ENCODE results near the gene STOML1. TPM values are rescaled to one million over a fixed set of nuclear protein-coding genes. Genes with fewer than 3 reads are reported as not detected.

Gene STOML1
- total and polyA plus RNA-seq, 8 donors: 5.2 to 13.2 (median 9.2) TPM

DNA sequence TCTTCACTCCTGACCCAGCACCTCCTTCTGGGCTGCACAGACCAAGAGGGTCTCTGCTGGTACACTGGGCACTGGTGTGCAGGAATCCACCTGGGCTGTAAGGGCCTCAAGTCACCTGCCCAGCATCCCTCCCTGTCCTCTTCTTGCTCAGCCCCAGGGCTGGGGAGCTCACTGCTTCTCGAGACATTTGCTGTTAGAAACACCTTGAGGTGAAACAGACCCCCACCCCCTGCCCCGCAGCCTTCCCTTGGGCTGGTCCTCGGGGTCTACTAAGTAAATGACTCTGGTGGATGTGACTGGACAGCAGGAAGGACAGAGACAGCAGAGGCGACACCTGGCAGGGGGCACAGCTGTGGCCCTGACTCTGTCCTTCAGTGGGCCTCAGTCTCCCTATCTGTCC is 36.8 kb downstream of the STOML1 start:
- Histone ChIP-seq H3K27me3 (no peaks in the 10 kb centered on the region), H3K27ac (no peak overlapping the region), H3K4me1 (peaks cover 0 to 6% (median 4%) of the 10 kb centered on the region in 3 donors), H3K9me3 (no peaks in the 10 kb centered on the region), H3K36me3 (no peaks in the 10 kb centered on the region), H3K4me3 (no peak overlapping the region)
- FAIRE-seq: no peak
- TF ChIP-seq, protein P1, sequence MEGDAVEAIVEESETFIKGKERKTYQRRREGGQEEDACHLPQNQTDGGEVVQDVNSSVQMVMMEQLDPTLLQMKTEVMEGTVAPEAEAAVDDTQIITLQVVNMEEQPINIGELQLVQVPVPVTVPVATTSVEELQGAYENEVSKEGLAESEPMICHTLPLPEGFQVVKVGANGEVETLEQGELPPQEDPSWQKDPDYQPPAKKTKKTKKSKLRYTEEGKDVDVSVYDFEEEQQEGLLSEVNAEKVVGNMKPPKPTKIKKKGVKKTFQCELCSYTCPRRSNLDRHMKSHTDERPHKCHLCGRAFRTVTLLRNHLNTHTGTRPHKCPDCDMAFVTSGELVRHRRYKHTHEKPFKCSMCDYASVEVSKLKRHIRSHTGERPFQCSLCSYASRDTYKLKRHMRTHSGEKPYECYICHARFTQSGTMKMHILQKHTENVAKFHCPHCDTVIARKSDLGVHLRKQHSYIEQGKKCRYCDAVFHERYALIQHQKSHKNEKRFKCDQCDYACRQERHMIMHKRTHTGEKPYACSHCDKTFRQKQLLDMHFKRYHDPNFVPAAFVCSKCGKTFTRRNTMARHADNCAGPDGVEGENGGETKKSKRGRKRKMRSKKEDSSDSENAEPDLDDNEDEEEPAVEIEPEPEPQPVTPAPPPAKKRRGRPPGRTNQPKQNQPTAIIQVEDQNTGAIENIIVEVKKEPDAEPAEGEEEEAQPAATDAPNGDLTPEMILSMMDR (IDR thresholded peaks at IDR 0.05): no peak
- ATAC-seq: no peak
- no peak for DNase-seq
- 78 to 82% methylated on average over 4 of the region's 4 CpGs for WGBS, 2 donors
- intact Hi-C loops (cut with DNase I): no loop called here

DNA sequence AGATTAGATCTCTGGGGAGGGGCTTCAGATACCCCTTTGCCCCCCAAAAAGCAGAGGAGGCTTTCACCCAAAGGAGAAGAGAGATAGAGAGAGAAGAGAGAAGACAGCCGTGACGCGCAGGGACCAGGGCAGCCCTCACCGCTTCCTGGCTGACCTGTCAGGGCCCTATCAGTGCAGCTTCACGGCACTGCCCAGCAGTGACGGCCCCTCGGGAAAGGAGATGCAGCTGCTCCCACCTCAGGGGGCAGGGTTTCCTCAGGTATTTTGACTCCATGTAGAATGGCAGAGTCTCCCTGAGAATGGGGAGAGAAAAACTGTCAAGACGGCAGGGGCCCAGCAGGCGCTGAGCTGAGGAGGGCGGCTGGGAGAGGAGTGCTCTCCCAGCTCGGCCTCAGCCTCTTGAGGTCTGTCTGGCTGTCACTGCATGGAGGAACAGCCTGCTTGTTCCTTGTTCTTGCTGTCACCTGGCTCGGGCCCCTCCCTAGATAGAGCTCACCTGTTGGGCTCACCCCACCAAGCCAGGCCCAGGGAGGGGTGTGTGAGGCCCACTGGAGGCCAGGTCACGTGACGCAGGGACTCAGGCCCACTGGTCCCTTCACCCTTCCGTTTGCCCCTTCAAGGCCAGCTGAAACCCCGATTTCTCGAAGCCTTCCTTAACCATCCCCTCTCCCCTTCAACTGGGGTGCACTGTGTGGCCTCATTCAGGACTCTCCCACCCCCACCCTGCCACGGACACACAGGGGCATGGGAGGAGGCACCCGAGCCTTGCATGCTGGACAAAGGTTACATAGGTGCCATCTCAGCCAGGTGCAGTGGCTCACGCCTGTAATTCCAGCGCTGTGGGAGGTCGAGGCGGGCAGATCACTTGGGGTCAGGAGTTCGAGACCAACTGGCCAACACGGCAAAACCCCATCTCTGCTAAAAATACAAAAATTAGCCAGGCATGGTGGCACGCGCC is 37.6 kb downstream of the STOML1 start:
- 74 to 78% methylated on average over 27 of the region's 27 CpGs for WGBS, 2 donors
- H3K4me1 ChIP-seq: peaks cover 0 to 6% (median 4%) of the 10 kb centered on the region in 3 donors

DNA sequence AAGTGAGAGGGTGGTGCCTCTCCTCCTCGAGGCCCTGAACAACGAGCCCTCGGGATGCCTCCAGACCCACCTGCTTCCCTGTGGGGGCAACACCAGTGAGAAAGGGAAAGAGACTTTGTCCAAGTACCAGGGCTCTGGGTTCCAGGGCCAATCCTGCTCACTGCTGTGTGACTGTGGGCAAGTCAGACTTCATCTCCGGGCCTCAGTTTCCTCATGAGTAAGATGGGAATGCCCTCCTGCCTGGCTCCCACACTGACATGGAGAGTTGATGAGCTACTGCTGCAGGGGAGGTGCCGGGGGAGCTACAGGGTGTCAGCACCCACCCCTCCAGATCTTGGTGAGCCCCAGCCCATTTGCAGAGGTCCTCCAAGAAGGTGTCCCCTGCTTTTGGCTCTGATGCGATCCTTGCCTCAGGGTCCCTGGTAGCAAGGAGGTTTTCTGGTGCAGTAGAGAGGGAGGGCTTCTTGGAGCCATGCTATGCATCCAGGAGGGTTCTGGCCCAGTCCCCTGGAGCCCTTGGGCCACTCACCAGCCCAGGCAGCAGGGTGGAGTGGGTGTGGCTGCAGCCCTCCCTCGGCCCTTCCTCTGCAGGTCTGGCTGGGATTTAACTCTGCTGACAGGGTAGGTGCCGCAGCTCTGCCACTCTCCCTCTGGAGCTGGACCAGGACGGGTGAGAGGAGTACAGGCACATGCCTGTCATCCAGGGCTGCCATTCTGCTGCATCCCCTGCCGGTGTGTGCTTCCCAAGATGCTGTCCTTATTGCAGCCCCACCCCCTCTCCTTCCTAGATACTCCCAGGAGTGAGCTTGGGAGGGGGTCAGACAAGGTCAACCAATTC is 39.0 kb downstream of the STOML1 start:
- ATAC-seq (no peak), DNase-seq (no peak), FAIRE-seq (no peak)
- Histone ChIP-seq H3K36me3 (no peaks in the 10 kb centered on the region), H3K9me3 (no peaks in the 10 kb centered on the region), H3K27ac (no peak overlapping the region), H3K4me3 (no peak overlapping the region), H3K4me1 (peaks cover 0 to 6% (median 4%) of the 10 kb centered on the region in 3 donors), H3K27me3 (no peaks in the 10 kb centered on the region)
- 76 to 85% methylated on average over 10 of the region's 10 CpGs for WGBS, 2 donors
- intact Hi-C loops (cut with DNase I): no loop called here
- TF ChIP-seq, protein P1 (IDR thresholded peaks at IDR 0.05): no peak

More for the DNA sequence above, 37.6 kb downstream of the STOML1 start:
- Histone ChIP-seq H3K36me3 (no peaks in the 10 kb centered on the region), H3K4me3 (no peak overlapping the region), H3K27ac (no peak overlapping the region), H3K27me3 (no peaks in the 10 kb centered on the region), H3K9me3 (no peaks in the 10 kb centered on the region)
- intact Hi-C loops (cut with DNase I): no loop called here
- ATAC-seq (no peak), DNase-seq (peak in 1 of 6 donors; percentile 38), FAIRE-seq (no peak)
- TF ChIP-seq, protein P1 (IDR thresholded peaks at IDR 0.05): no peak

DNA sequence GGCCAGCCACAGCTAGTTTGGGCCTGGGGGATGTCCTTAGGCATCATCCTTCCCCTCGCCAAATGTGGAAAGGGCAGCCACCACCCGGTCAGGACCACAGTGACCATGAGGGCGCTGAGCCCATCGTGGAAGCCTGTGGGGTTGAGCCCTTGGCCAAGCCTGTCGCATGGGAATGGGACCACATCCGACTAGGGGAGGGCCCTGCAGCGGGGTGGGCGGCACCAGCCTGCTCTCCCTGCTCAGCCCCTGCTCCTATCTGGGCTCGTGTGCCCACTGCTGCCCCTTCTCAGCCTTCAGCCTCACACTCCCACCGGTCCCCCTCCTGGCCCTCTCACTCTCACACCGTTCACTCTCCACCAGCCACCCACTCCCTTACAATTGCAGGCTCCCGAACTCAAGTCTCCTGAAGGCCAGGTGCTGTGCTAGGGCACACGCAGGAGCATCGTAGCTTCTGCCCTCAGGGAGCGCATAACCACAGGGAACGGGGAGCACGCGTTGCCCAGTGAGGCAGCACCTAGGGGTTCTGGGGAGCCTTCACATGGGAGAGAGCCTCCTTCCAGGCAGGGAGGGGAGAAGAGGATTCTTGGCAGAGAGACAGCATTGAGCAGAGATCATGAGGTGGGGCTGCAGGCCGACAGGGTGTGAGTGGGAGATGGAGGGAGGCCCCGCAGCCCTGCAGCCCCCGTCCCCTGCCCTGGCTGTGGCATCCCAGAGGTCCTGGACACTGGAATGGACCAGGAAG is 39.8 kb downstream of the STOML1 start:
- 87 to 93% methylated on average over 18 to 21 of the region's 21 CpGs for WGBS, 2 donors
- H3K9me3 ChIP-seq: no peaks in the 10 kb centered on the region
- H3K27ac ChIP-seq: peak overlapping the region in 2 of 4 donors; percentile 4 to 80
- intact Hi-C loops (cut with DNase I): no loop called here
- H3K4me1 ChIP-seq: peaks cover 0 to 6% (median 4%) of the 10 kb centered on the region in 3 donors
- DNase-seq (no peak), ATAC-seq (no peak), FAIRE-seq (no peak)
- TF ChIP-seq, protein P1 (IDR thresholded peaks at IDR 0.05): no peak
- no peak overlapping the region for H3K4me3 ChIP-seq
- H3K36me3 ChIP-seq: no peaks in the 10 kb centered on the region
- H3K27me3 ChIP-seq: no peaks in the 10 kb centered on the region

Measured in pancreas (tissue), 10 donors.